HEK293 (cell line): ENCODE measurements around the gene PAK5.

Experiments used
- BCL11A ChIP-seq: fragments of 450-650 bp; formaldehyde crosslinking; IDR thresholded peaks from 2 replicates; pipeline ENCODE4 v1.5.1; 2016; ENCODE audit warnings: low read depth, missing biosample characterization, missing genetic modification characterization
- SETDB1 ChIP-seq: IDR thresholded peaks from one replicate; pipeline ENCODE4 v1.6.1; 2017; ENCODE audit warnings: mild to moderate bottlenecking, low read length, moderate library complexity, mixed read lengths; ENCODE audit not compliant: insufficient read length
- SP2 ChIP-seq: fragments of 450-650 bp; formaldehyde crosslinking; IDR thresholded peaks from 2 replicates; pipeline ENCODE4 v1.5.1; 2016; ENCODE audit warnings: missing biosample characterization, missing genetic modification characterization
- YY1 ChIP-seq: fragments of 450-650 bp; formaldehyde crosslinking; IDR thresholded peaks from 2 replicates; pipeline ENCODE4 v1.5.1; 2018; ENCODE audit warnings: missing biosample characterization, missing genetic modification characterization
- ZNF155 ChIP-seq: fragments of 450-650 bp; formaldehyde crosslinking; IDR thresholded peaks from 2 replicates; pipeline ENCODE4 v1.5.1; 2016; ENCODE audit warnings: missing biosample characterization, missing genetic modification characterization
- ZNF184 ChIP-seq: fragments of 450-650 bp; IDR thresholded peaks from 2 replicates; pipeline ENCODE4 v1.5.1; 2018; ENCODE audit warnings: missing biosample characterization, mild to moderate bottlenecking, missing genetic modification characterization
- ZNF623 ChIP-seq: fragments of 450-650 bp; formaldehyde crosslinking; IDR thresholded peaks from 2 replicates; pipeline ENCODE4 v1.5.1; 2016; ENCODE audit warnings: missing biosample characterization, missing genetic modification characterization
- TF ChIP-seq, protein P1 (sequence below): fragments of 450-650 bp; formaldehyde crosslinking; IDR thresholded peaks from 2 replicates; pipeline ENCODE4 v1.5.1; 2017; ENCODE audit warnings: missing biosample characterization, missing genetic modification characterization
- TF ChIP-seq, protein P2 (sequence below): fragments of 450-650 bp; formaldehyde crosslinking; IDR thresholded peaks from 2 replicates; pipeline ENCODE4 v1.5.1; 2016; ENCODE audit warnings: missing biosample characterization, missing genetic modification characterization
- TF ChIP-seq, protein P3 (sequence below): fragments of 450-650 bp; formaldehyde crosslinking; IDR thresholded peaks from 2 replicates; pipeline ENCODE4 v1.5.1; 2016; ENCODE audit warnings: missing biosample characterization, missing genetic modification characterization
- TF ChIP-seq, protein P4 (sequence below): sonication (generic); formaldehyde crosslinking; IDR thresholded peaks from 2 replicates; pipeline ENCODE4 v1.8.1; 2022; ENCODE audit warnings: mild to moderate bottlenecking, moderate library complexity, missing genetic modification reagents
- TF ChIP-seq, protein P5 (sequence below): fragments of 450-650 bp; formaldehyde crosslinking; IDR thresholded peaks from 2 replicates; pipeline ENCODE4 v1.5.1; 2016; ENCODE audit warnings: missing biosample characterization, missing genetic modification characterization, borderline replicate concordance

DNA sequence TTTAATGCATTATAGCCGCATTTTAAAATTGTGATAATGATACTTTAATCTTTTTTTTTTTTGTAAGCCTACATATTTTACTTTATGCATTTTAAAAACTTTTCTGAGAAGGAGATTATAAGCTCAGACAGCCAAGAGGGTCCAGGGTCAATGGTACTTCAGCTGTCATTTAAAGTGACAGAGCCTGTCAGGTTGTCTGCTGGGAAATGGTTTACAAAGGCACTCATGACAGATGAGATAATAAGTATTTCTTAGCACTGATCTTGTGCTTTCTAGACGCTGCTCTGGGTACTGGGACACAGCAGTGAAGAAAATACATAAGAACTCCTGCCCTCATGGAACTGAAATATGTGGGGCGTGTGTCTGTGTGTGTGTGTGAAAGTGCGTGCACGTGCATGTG, 304.9 kb downstream of the PAK5 start:
- TF ChIP-seq, protein P1, sequence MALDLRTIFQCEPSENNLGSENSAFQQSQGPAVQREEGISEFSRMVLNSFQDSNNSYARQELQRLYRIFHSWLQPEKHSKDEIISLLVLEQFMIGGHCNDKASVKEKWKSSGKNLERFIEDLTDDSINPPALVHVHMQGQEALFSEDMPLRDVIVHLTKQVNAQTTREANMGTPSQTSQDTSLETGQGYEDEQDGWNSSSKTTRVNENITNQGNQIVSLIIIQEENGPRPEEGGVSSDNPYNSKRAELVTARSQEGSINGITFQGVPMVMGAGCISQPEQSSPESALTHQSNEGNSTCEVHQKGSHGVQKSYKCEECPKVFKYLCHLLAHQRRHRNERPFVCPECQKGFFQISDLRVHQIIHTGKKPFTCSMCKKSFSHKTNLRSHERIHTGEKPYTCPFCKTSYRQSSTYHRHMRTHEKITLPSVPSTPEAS (tag by site-specific recombination) = no peak
- TF ChIP-seq ZNF184 (tag by site-specific recombination) = no peak
- TF ChIP-seq, protein P2, sequence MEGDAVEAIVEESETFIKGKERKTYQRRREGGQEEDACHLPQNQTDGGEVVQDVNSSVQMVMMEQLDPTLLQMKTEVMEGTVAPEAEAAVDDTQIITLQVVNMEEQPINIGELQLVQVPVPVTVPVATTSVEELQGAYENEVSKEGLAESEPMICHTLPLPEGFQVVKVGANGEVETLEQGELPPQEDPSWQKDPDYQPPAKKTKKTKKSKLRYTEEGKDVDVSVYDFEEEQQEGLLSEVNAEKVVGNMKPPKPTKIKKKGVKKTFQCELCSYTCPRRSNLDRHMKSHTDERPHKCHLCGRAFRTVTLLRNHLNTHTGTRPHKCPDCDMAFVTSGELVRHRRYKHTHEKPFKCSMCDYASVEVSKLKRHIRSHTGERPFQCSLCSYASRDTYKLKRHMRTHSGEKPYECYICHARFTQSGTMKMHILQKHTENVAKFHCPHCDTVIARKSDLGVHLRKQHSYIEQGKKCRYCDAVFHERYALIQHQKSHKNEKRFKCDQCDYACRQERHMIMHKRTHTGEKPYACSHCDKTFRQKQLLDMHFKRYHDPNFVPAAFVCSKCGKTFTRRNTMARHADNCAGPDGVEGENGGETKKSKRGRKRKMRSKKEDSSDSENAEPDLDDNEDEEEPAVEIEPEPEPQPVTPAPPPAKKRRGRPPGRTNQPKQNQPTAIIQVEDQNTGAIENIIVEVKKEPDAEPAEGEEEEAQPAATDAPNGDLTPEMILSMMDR (tag by site-specific recombination) = no peak
- no peak for TF ChIP-seq ZNF623 (tag by site-specific recombination)
- TF ChIP-seq ZNF155 = no peak
- TF ChIP-seq, protein P3, sequence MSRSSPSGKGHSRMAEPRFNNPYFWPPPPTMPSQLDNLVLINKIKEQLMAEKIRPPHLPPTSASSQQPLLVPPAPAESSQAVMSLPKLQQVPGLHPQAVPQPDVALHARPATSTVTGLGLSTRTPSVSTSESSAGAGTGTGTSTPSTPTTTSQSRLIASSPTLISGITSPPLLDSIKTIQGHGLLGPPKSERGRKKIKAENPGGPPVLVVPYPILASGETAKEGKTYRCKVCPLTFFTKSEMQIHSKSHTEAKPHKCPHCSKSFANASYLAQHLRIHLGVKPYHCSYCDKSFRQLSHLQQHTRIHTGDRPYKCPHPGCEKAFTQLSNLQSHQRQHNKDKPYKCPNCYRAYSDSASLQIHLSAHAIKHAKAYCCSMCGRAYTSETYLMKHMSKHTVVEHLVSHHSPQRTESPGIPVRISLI (tag by site-specific recombination) = no peak
- TF ChIP-seq, protein P4, sequence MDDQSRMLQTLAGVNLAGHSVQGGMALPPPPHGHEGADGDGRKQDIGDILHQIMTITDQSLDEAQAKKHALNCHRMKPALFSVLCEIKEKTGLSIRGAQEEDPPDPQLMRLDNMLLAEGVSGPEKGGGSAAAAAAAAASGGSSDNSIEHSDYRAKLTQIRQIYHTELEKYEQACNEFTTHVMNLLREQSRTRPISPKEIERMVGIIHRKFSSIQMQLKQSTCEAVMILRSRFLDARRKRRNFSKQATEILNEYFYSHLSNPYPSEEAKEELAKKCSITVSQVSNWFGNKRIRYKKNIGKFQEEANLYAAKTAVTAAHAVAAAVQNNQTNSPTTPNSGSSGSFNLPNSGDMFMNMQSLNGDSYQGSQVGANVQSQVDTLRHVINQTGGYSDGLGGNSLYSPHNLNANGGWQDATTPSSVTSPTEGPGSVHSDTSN (CRISPR knock-in tag) = no peak
- TF ChIP-seq BCL11A = no peak
- TF ChIP-seq, protein P5, sequence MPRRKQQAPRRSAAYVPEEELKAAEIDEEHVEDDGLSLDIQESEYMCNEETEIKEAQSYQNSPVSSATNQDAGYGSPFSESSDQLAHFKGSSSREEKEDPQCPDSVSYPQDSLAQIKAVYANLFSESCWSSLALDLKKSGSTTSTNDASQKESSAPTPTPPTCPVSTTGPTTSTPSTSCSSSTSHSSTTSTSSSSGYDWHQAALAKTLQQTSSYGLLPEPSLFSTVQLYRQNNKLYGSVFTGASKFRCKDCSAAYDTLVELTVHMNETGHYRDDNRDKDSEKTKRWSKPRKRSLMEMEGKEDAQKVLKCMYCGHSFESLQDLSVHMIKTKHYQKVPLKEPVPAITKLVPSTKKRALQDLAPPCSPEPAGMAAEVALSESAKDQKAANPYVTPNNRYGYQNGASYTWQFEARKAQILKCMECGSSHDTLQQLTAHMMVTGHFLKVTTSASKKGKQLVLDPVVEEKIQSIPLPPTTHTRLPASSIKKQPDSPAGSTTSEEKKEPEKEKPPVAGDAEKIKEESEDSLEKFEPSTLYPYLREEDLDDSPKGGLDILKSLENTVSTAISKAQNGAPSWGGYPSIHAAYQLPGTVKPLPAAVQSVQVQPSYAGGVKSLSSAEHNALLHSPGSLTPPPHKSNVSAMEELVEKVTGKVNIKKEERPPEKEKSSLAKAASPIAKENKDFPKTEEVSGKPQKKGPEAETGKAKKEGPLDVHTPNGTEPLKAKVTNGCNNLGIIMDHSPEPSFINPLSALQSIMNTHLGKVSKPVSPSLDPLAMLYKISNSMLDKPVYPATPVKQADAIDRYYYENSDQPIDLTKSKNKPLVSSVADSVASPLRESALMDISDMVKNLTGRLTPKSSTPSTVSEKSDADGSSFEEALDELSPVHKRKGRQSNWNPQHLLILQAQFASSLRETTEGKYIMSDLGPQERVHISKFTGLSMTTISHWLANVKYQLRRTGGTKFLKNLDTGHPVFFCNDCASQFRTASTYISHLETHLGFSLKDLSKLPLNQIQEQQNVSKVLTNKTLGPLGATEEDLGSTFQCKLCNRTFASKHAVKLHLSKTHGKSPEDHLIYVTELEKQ (tag by site-specific recombination) = no peak
- no peak for TF ChIP-seq SETDB1
- TF ChIP-seq SP2 (tag by site-specific recombination) = no peak
- no peak for TF ChIP-seq YY1 (tag by site-specific recombination)
